Calu3 (cell line): ENCODE data around the gene ZNF710. TPM values are rescaled to one million over a fixed set of nuclear protein-coding genes. Genes with fewer than 3 reads are reported as not detected.

Source experiments
- BruUV-seq: library from RNA; stranded (reverse); fragments of 400-500 nt; replicated peaks from 2 replicates; lab custom pipeline; 2021; lab: Mats Ljungman, UMichigan
- CTCF ChIA-PET: fragments of 300-600 bp; sonication (Branson Sonifier 250); formaldehyde crosslinking; loops from one replicate; lab custom pipeline; 2022; ENCODE audit warnings: antibody characterized with exemption; lab: Charles Lee
- DNase-seq: peaks from one replicate; pipeline ENCODE4 v3.0.0; 2022
- H3K27ac Mint-ChIP-seq: one replicate; pipeline ENCODE4 v1.8.0; 2022; ENCODE audit warnings: mixed read lengths; ENCODE audit not compliant: unreplicated experiment
- H3K27me3 Mint-ChIP-seq: one replicate; pipeline ENCODE4 v1.8.0; 2022; ENCODE audit warnings: mixed read lengths; ENCODE audit not compliant: unreplicated experiment
- H3K36me3 Mint-ChIP-seq: one replicate; pipeline ENCODE4 v1.8.0; 2022; ENCODE audit warnings: mild to moderate bottlenecking, moderate library complexity, mixed read lengths; ENCODE audit not compliant: insufficient read depth, unreplicated experiment
- H3K4me1 Mint-ChIP-seq: one replicate; pipeline ENCODE4 v1.8.0; 2022; ENCODE audit warnings: mild to moderate bottlenecking, low read depth, mixed read lengths; ENCODE audit not compliant: unreplicated experiment
- H3K4me3 Mint-ChIP-seq: one replicate; pipeline ENCODE4 v1.8.0; 2022; ENCODE audit warnings: mild to moderate bottlenecking, low read depth, moderate library complexity, mixed read lengths; ENCODE audit not compliant: unreplicated experiment
- H3K9me3 Mint-ChIP-seq: one replicate; pipeline ENCODE4 v1.8.0; 2022; ENCODE audit warnings: low read depth, mixed read lengths; ENCODE audit not compliant: unreplicated experiment
- intact Hi-C: fragments of 100-400 bp; cut with micrococcal nuclease; formaldehyde crosslinking; loops from one replicate; pipeline ENCODE4 v1.10.0; 2022; ENCODE audit not compliant: unreplicated experiment
- total RNA-seq: library from RNA; stranded (reverse); gene quantifications from 2 replicates; pipeline ENCODE4 v1.2.3, GENCODE V29; 2022
- TF ChIP-seq, protein P1 (sequence below): fragments of 200-600 bp; IDR thresholded peaks from one replicate; pipeline ENCODE4 v1.8.0; 2022; ENCODE audit warnings: antibody characterized with exemption; ENCODE audit not compliant: unreplicated experiment

ZNF710 gene
- total RNA-seq, 1 experiment from 2014 or later, result 15.4 TPM

GRCh38 chr15:90115783-90116182, 114.7 kb downstream of the ZNF710 start:
- H3K4me1 Mint-ChIP-seq, result no peaks in the 10 kb centered on the region
- TF ChIP-seq, protein P1, sequence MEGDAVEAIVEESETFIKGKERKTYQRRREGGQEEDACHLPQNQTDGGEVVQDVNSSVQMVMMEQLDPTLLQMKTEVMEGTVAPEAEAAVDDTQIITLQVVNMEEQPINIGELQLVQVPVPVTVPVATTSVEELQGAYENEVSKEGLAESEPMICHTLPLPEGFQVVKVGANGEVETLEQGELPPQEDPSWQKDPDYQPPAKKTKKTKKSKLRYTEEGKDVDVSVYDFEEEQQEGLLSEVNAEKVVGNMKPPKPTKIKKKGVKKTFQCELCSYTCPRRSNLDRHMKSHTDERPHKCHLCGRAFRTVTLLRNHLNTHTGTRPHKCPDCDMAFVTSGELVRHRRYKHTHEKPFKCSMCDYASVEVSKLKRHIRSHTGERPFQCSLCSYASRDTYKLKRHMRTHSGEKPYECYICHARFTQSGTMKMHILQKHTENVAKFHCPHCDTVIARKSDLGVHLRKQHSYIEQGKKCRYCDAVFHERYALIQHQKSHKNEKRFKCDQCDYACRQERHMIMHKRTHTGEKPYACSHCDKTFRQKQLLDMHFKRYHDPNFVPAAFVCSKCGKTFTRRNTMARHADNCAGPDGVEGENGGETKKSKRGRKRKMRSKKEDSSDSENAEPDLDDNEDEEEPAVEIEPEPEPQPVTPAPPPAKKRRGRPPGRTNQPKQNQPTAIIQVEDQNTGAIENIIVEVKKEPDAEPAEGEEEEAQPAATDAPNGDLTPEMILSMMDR, result no peak
- H3K27me3 Mint-ChIP-seq, result no peaks in the 10 kb centered on the region
- BruUV-seq, result no TSS peak
- no peak overlapping the region for H3K27ac Mint-ChIP-seq
- no peak for DNase-seq
- CTCF ChIA-PET, result interaction anchor here (1.2 kb wide), 1 partner anchor 9 kb away, joined by 4 read pairs; no protein-coding TSS in a partner anchor
- H3K9me3 Mint-ChIP-seq, result peaks cover 2% of the 10 kb centered on the region
- intact Hi-C loops, result no loop called here
- H3K36me3 Mint-ChIP-seq, result no peaks in the 10 kb centered on the region
- H3K4me3 Mint-ChIP-seq, result no peak overlapping the region

DNA sequence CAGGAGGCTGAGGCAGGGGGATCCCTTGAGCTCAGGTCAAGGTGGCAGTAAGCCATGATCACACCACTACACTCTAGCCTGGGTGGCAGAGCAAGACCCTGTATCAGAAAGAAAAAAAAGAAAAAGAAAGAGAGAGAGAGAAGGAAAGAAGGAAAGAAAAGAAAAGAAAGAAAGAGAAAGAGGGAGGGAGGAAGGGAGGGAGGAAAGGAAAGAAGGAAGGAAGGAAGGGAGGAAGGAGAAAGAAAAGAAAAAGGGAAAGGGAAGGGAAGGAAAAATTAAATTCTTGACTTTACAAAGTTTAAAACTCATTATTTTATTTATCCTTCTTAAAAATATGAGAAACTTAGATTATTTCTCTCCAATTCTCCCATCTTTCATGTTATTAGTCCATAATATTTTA, 118.2 kb downstream of the ZNF710 start:
- Mint-ChIP-seq H3K4me3 (no peak overlapping the region), H3K27ac (no peak overlapping the region), H3K27me3 (no peaks in the 10 kb centered on the region), H3K4me1 (no peaks in the 10 kb centered on the region), H3K36me3 (no peaks in the 10 kb centered on the region), H3K9me3 (peaks cover 2% of the 10 kb centered on the region)
- TF ChIP-seq, protein P1, result no peak
- intact Hi-C loops, result no loop called here
- no peak for DNase-seq
- CTCF ChIA-PET, result no interaction called here
- BruUV-seq, result no TSS peak

DNA sequence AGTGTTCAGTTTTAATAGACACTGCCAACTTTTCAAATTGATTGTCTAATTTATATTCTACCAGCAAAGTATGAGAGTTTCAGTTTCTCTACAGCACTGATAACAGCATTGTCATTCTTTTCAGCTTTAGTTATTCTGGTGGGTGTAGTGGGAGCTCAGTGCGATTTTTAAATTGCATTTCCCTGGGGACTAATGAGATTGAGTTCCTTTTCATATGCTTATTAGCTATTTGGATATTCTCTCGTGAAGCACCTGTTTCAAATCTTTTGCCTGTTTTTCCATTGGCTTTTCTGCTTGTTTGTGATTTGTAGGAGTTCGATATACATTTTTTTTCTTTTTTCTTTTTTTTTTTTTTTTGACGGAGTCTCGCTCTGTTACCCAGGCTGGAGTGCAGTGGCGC, 120.0 kb downstream of the ZNF710 start:
- H3K36me3 Mint-ChIP-seq, result no peaks in the 10 kb centered on the region
- no peak overlapping the region for H3K4me3 Mint-ChIP-seq
- peaks cover 2% of the 10 kb centered on the region for H3K9me3 Mint-ChIP-seq
- BruUV-seq, result no TSS peak
- no peaks in the 10 kb centered on the region for H3K4me1 Mint-ChIP-seq
- CTCF ChIA-PET, result no interaction called here
- TF ChIP-seq, protein P1, result no peak
- H3K27me3 Mint-ChIP-seq, result no peaks in the 10 kb centered on the region
- intact Hi-C loops, result no loop called here
- no peak for DNase-seq
- H3K27ac Mint-ChIP-seq, result no peak overlapping the region

DNA sequence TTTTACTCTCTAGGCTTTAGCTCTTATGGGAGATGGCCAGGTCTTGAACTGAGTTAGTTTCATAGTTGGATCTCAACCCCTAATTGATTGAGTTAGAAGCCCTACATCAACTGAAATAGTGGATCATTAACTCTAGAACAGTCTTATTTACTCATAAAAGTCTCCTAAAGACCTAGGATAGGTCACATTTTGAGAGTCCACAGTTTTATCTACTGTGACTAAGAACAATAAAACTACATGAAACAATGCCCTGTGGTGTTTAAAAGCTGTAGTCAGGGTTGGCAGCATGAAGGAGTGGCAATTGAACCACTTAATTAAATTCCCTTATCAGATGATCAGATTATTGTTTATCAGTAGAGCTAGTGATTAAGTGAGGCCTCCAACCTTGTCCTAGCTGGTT, 123.4 kb downstream of the ZNF710 start:
- DNase-seq, result no peak
- H3K27ac Mint-ChIP-seq, result no peak overlapping the region

More for the DNA sequence above, 123.4 kb downstream of the ZNF710 start:
- CTCF ChIA-PET, result no interaction called here
- no peaks in the 10 kb centered on the region for H3K4me1 Mint-ChIP-seq
- H3K9me3 Mint-ChIP-seq, result no peaks in the 10 kb centered on the region
- intact Hi-C loops, result no loop called here
- TF ChIP-seq, protein P1, result no peak
- H3K27me3 Mint-ChIP-seq, result peaks cover 18% of the 10 kb centered on the region
- no TSS peak for BruUV-seq
- H3K36me3 Mint-ChIP-seq, result no peaks in the 10 kb centered on the region
- H3K4me3 Mint-ChIP-seq, result no peak overlapping the region
